Measurements from ENCODE around the gene DNAH1.
A peak's percentile ranks its signal among the peaks of the same experiment; 100 is the strongest.
"Not testable (repeated sequence)": the region's sequence is repeated elsewhere in the genome, so short reads cannot be mapped to it uniquely, and the experiment has no call there.

DNAH1 gene

GRCh38 chr3:52315977-52316764 lies at the start of gene DNAH1:
Gene DNAH1 (plus strand): TSS chr3:52316319. CDS start chr3:52322443, 6,124 bp downstream.
- DNase-seq = no peak

GRCh38 chr3:52268036-52268435 lies 48.1 kb upstream of the DNAH1 start:
- DNase-seq = no peak

- DNase-seq = no peak
These were observed 46.3 kb upstream of the DNAH1 start for GRCh38 chr3:52269776-52270175.

- no peak for DNase-seq
These were observed 45.8 kb upstream of the DNAH1 start for GRCh38 chr3:52270252-52270754.

- not testable (repeated sequence) for DNase-seq
These were observed 43.9 kb upstream of the DNAH1 start for GRCh38 chr3:52272172-52272571.

- no peak for DNase-seq
These were observed 43.3 kb upstream of the DNAH1 start for GRCh38 chr3:52272831-52273230.

GRCh38 chr3:52274781-52275180 lies 41.3 kb upstream of the DNAH1 start:
- DNase-seq = not testable (repeated sequence)

GRCh38 chr3:52277071-52277964 lies 38.8 kb upstream of the DNAH1 start:
- DNase-seq = peak; percentile 16

GRCh38 chr3:52277972-52278509 lies 38.1 kb upstream of the DNAH1 start:
- DNase-seq = no peak

GRCh38 chr3:52278510-52279069 lies 37.5 kb upstream of the DNAH1 start, which contains the start of gene WDR82:
Gene WDR82 (minus strand): TSS chr3:52278649. CDS start chr3:52278361, 288 bp downstream.
- DNase-seq = peak; percentile 82

- DNase-seq = no peak
These were observed 36.5 kb upstream of the DNAH1 start for GRCh38 chr3:52279596-52279995.

- DNase-seq = peak; percentile 71
These were observed 36.1 kb upstream of the DNAH1 start for GRCh38 chr3:52280050-52280461.

- no peak for DNase-seq
These were observed 33.9 kb upstream of the DNAH1 start for GRCh38 chr3:52281981-52282801.

GRCh38 chr3:52283306-52283705 lies 32.8 kb upstream of the DNAH1 start:
- no peak for DNase-seq

GRCh38 chr3:52284051-52284450 lies 32.1 kb upstream of the DNAH1 start:
- not testable (repeated sequence) for DNase-seq

- no peak for DNase-seq
These were observed 29.4 kb upstream of the DNAH1 start for GRCh38 chr3:52286777-52287110.

- no peak for DNase-seq
These were observed 27.4 kb upstream of the DNAH1 start for GRCh38 chr3:52288674-52289073.

- no peak for DNase-seq
These were observed 26.8 kb upstream of the DNAH1 start for GRCh38 chr3:52289338-52289746.

- DNase-seq = no peak
These were observed 26.1 kb upstream of the DNAH1 start for GRCh38 chr3:52289747-52290595.

GRCh38 chr3:52290596-52291507 lies 25.3 kb upstream of the DNAH1 start:
- DNase-seq = no peak
